Right renal cortex interstitium (tissue), 3 donors: ENCODE results near the gene MOV10. TPM values are rescaled to one million over a fixed set of nuclear protein-coding genes. Genes with fewer than 3 reads are reported as not detected.

Experiments used
- DNase-seq, 3 donors: peaks; one replicate each; pipeline ENCODE4 v3.0.0-alpha.2; 2013; ENCODE audit warnings: low read depth in 3 of 3, low spot score in 2 of 3
- polyA plus RNA-seq, 3 donors: library from polyadenylated mRNA; unstranded; fragments of 120-200 nt; gene quantifications; one replicate each; pipeline ENCODE4 v1.2.1, GENCODE V29; 2013; ENCODE audit not compliant: insufficient read length in 3 of 3

MOV10 gene
- polyA plus RNA-seq, 3 donors: 63.9 to 64.9 (median 64.8) TPM

GRCh38 chr1:112697781-112698201, 23.3 kb downstream of the MOV10 start:
- no peak for DNase-seq

GRCh38 chr1:112698366-112699310, 24.2 kb downstream of the MOV10 start:
- no peak for DNase-seq

- DNase-seq: no peak
Observed at GRCh38 chr1:112699425-112700144, 25.1 kb downstream of the MOV10 start.

GRCh38 chr1:112700290-112701226, 26.1 kb downstream of the MOV10 start:
- DNase-seq: peak; percentile 87 to 88 (median 88)

- DNase-seq: no peak
Observed at GRCh38 chr1:112701227-112702066, 27.0 kb downstream of the MOV10 start.

- DNase-seq: no peak
Observed at GRCh38 chr1:112702067-112702395, 27.6 kb downstream of the MOV10 start.

- no peak for DNase-seq
Observed at GRCh38 chr1:112702420-112703261, 28.2 kb downstream of the MOV10 start.

GRCh38 chr1:112703706-112704105, 29.2 kb downstream of the MOV10 start:
- DNase-seq: no peak

- no peak for DNase-seq
Observed at GRCh38 chr1:112704391-112704933, 30.0 kb downstream of the MOV10 start.

- DNase-seq: peak; percentile 88 to 93 (median 92)
Observed at GRCh38 chr1:112704934-112705627, 30.6 kb downstream of the MOV10 start.

GRCh38 chr1:112706505-112707220, 32.2 kb downstream of the MOV10 start, which contains the start of gene RHOC:
RHOC (minus strand) TSS chr1:112707127; CDS start chr1:112703799, 3,328 bp downstream.
- DNase-seq: no peak

GRCh38 chr1:112707221-112708001, 33.0 kb downstream of the MOV10 start:
- DNase-seq: peak in 2 of 3 donors; percentile 81 to 82

GRCh38 chr1:112708002-112708448, 33.6 kb downstream of the MOV10 start:
- DNase-seq: no peak

GRCh38 chr1:112708489-112708888, 34.0 kb downstream of the MOV10 start:
- no peak for DNase-seq

GRCh38 chr1:112710159-112710558, 35.7 kb downstream of the MOV10 start:
- no peak for DNase-seq

- no peak for DNase-seq
Observed at GRCh38 chr1:112710586-112710985, 36.1 kb downstream of the MOV10 start.
